Osteoblast (primary cell): ENCODE results near the gene TENM3. TPM values are rescaled to one million over a fixed set of nuclear protein-coding genes. Genes with fewer than 3 reads are reported as not detected.

Experiments
- DNase-seq: peaks from one replicate; pipeline ENCODE4 v3.0.0; 2011; ENCODE audit warnings: low spot score, mixed read lengths; ENCODE audit not compliant: insufficient read length; ENCODE audit errors: missing footprints
- H2AFZ ChIP-seq: 2 replicates; pipeline ENCODE4 v1.6.0; 2011; ENCODE audit warnings: mild to moderate bottlenecking, low read length
- H3K27ac ChIP-seq: 2 replicates; pipeline ENCODE4 v1.5.1; 2011; ENCODE audit warnings: mild to moderate bottlenecking, low read depth, low read length, moderate library complexity
- H3K27me3 ChIP-seq: 2 replicates; pipeline ENCODE4 v1.6.0; 2012; ENCODE audit warnings: mild to moderate bottlenecking, control low read depth, inconsistent platforms, low read length, moderate library complexity; ENCODE audit not compliant: insufficient read depth
- H3K36me3 ChIP-seq: 2 replicates; pipeline ENCODE4 v1.5.1; 2011; ENCODE audit warnings: mild to moderate bottlenecking, low read length, control low read depth, moderate library complexity; ENCODE audit not compliant: insufficient read depth
- H3K4me1 ChIP-seq: 2 replicates; pipeline ENCODE4 v1.5.1; 2011; ENCODE audit warnings: mild to moderate bottlenecking, low read length, control low read depth, moderate library complexity; ENCODE audit not compliant: insufficient read depth
- H3K4me2 ChIP-seq: 2 replicates; pipeline ENCODE4 v1.6.0; 2011; ENCODE audit warnings: mild to moderate bottlenecking, low read length; ENCODE audit not compliant: insufficient read depth
- H3K4me3 ChIP-seq: fragments of 200-600 bp; sonication (generic); 3 replicates; pipeline ENCODE4 v1.5.1; 2012; ENCODE audit warnings: mild to moderate bottlenecking, low read length, inconsistent platforms; ENCODE audit not compliant: insufficient read depth
- H3K79me2 ChIP-seq: 2 replicates; pipeline ENCODE4 v1.6.0; 2012; ENCODE audit warnings: mild to moderate bottlenecking, low read length, control low read depth, inconsistent platforms; ENCODE audit not compliant: insufficient read depth
- H3K9me3 ChIP-seq: 2 replicates; pipeline ENCODE4 v1.5.1; 2011; ENCODE audit warnings: low read depth, low read length, control low read depth
- H4K20me1 ChIP-seq: 2 replicates; pipeline ENCODE4 v1.6.0; 2012; ENCODE audit warnings: mild to moderate bottlenecking, low read length, control low read depth; ENCODE audit not compliant: insufficient read depth
- total RNA-seq: library from RNA; depleted of rRNA; stranded (reverse); fragments of >200 nt; gene quantifications from 2 replicates; pipeline ENCODE4 v1.2.3, GENCODE V29; 2012
- TF ChIP-seq, protein P1 (sequence below): IDR thresholded peaks from 2 replicates; pipeline ENCODE4 v1.5.1; 2011; ENCODE audit warnings: mild to moderate bottlenecking, low read depth, low read length, moderate library complexity; ENCODE audit errors: extremely low read depth

TENM3 gene
- total RNA-seq, 1 donor = 59.0 TPM

DNA sequence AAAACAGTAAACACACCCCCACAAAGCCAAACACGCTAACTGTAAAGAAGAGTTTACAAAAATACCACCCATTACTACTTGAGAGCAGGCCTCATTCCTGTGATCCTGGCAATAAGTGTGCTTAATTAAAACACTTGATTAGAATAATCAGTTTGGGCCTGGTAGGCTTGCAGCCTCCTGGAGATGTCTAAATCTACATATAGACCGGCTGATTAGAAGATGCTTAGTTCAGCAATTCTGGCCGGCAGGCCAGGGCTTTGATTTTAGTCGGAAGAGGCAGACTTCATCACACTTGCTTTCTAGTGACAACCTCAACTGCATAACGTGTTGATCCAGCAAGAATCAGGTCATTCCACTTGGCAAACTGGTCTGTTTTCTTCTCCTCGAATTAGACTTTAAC lies 560.0 kb downstream of the TENM3 start:
- Histone ChIP-seq H3K27ac (no peak overlapping the region), H3K4me3 (no peak overlapping the region), H3K9me3 (no peaks in the 10 kb centered on the region), H3K27me3 (peaks cover 5% of the 10 kb centered on the region), H3K79me2 (no peaks in the 10 kb centered on the region), H3K36me3 (no peaks in the 10 kb centered on the region), H3K4me1 (peaks cover 5% of the 10 kb centered on the region), H3K4me2 (no peak overlapping the region), H4K20me1 (no peaks in the 10 kb centered on the region), H2AFZ (no peak overlapping the region)
- TF ChIP-seq, protein P1, sequence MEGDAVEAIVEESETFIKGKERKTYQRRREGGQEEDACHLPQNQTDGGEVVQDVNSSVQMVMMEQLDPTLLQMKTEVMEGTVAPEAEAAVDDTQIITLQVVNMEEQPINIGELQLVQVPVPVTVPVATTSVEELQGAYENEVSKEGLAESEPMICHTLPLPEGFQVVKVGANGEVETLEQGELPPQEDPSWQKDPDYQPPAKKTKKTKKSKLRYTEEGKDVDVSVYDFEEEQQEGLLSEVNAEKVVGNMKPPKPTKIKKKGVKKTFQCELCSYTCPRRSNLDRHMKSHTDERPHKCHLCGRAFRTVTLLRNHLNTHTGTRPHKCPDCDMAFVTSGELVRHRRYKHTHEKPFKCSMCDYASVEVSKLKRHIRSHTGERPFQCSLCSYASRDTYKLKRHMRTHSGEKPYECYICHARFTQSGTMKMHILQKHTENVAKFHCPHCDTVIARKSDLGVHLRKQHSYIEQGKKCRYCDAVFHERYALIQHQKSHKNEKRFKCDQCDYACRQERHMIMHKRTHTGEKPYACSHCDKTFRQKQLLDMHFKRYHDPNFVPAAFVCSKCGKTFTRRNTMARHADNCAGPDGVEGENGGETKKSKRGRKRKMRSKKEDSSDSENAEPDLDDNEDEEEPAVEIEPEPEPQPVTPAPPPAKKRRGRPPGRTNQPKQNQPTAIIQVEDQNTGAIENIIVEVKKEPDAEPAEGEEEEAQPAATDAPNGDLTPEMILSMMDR = no peak
- DNase-seq = peak; percentile 11

DNA sequence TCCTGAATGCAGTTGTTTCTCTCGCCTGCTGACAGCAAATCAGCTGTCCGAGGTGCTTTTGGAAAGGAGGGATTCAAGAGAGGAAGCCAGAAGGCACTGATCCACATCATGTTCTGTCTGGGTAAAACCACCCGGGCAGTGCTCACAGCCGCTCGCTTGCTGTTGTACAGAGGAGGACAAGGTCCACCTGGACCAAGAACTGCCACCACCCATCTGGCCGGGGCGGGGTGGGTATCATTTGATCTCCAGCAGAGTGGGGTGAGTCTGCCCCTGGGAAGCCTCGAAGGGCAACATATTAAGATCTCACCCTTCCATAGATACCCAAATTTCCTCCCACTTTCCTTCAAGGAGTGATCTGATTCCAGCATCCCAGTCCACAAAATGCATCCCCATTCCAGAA lies 560.9 kb downstream of the TENM3 start:
- Histone ChIP-seq H3K4me2 (no peak overlapping the region), H4K20me1 (no peaks in the 10 kb centered on the region), H3K9me3 (no peaks in the 10 kb centered on the region), H3K27me3 (peaks cover 5% of the 10 kb centered on the region), H3K4me3 (no peak overlapping the region), H3K79me2 (no peaks in the 10 kb centered on the region), H3K27ac (no peak overlapping the region), H2AFZ (no peak overlapping the region), H3K36me3 (no peaks in the 10 kb centered on the region), H3K4me1 (peaks cover 5% of the 10 kb centered on the region)
- peak; percentile 29 for DNase-seq
- TF ChIP-seq, protein P1 = no peak

DNA sequence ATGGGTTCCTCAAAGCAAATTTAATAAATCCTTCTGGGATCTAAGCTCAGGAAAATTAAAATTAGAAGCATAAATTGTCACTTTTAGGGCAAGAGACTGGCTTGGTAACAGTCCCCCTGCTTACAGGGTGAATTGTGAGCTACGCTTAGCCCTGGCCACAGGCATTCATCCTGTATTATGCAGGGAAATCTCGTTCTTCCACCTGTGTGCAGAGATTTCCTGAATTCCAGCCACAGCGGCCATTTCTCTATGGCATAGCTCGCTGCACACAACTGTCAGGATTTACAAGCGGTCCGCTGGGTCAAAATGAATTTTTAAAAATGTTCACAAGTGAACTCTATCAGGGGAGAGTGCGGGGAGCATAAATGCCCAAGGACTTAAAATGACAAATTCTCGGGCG lies 562.1 kb downstream of the TENM3 start:
- Histone ChIP-seq H4K20me1 (no peaks in the 10 kb centered on the region), H3K4me2 (peak overlapping the region; percentile 88), H3K4me1 (peaks cover 5% of the 10 kb centered on the region), H3K4me3 (no peak overlapping the region), H3K36me3 (no peaks in the 10 kb centered on the region), H3K9me3 (no peaks in the 10 kb centered on the region), H2AFZ (no peak overlapping the region), H3K27ac (no peak overlapping the region), H3K27me3 (peaks cover 5% of the 10 kb centered on the region), H3K79me2 (no peaks in the 10 kb centered on the region)
- peak; percentile 0 for DNase-seq
- TF ChIP-seq, protein P1 = no peak

- Histone ChIP-seq H4K20me1 (no peaks in the 10 kb centered on the region), H3K27ac (no peak overlapping the region), H2AFZ (no peak overlapping the region), H3K36me3 (no peaks in the 10 kb centered on the region), H3K27me3 (peaks cover 5% of the 10 kb centered on the region), H3K79me2 (no peaks in the 10 kb centered on the region), H3K4me2 (peak overlapping the region; percentile 88), H3K4me3 (peak overlapping the region; percentile 80), H3K9me3 (no peaks in the 10 kb centered on the region), H3K4me1 (peaks cover 5% of the 10 kb centered on the region)
- TF ChIP-seq, protein P1 = no peak
- DNase-seq = no peak
Observed at GRCh38 chr4:182805750-182806149, 562.5 kb downstream of the TENM3 start.
